NCI-H2081 treated with DMSO at 0.1 percent for 48 hours (cell line): ENCODE results near the gene GDF7.

Experiments used
- DNase-seq: peaks from one replicate; lab custom pipeline; 2025; lab: John Stamatoyannopoulos, UW

GDF7 gene

GRCh38 chr2:20662308-20662937, 4.5 kb upstream of the GDF7 start:
- DNase-seq = no peak

DNA sequence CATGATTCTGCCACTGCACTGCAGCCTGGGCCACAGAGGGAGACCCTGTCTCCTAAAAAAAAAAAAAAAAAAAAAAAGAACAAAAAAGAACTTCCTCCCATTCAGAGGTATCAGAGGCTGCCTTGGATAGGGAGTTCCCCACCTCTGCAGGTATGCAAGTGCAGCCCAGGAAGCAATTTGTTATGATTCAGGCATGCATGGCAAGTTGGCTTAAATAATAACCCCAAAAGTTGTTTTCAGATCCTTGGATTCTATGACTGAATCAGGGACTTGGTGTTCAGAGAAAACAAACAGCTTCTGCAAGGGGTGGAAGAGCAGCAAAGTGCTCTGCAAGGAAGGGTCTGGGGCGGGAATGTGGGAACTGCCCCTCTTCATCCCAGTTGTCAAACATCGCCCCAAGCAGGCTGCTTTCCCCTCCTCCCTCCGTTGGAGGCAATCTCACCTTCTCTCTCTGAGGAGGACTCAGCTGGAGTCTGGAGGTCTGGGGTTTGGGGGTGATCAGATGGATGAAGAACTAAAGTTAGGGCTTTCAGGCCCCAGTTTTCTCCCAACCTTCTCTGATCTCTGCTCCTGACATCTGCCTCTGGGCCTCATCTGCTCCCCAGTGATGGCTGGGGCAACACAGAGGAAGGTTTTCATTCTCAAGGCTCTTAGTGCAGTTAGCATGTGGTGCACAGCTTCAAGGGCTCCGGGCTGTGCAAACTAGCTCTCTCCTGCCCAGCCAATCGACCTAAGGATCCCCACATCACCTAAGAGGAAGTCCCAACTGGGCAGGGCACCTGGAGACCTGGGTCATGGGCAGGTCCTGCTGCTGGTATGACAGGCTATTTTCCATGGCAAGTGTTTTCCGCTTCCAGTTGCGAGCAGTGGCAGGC, 3.5 kb upstream of the GDF7 start:
- DNase-seq = no peak

GRCh38 chr2:20664071-20664390, 2.9 kb upstream of the GDF7 start:
- no peak for DNase-seq

- no peak for DNase-seq
Measured at GRCh38 chr2:20664431-20665242, 2.3 kb upstream of the GDF7 start.

DNA sequence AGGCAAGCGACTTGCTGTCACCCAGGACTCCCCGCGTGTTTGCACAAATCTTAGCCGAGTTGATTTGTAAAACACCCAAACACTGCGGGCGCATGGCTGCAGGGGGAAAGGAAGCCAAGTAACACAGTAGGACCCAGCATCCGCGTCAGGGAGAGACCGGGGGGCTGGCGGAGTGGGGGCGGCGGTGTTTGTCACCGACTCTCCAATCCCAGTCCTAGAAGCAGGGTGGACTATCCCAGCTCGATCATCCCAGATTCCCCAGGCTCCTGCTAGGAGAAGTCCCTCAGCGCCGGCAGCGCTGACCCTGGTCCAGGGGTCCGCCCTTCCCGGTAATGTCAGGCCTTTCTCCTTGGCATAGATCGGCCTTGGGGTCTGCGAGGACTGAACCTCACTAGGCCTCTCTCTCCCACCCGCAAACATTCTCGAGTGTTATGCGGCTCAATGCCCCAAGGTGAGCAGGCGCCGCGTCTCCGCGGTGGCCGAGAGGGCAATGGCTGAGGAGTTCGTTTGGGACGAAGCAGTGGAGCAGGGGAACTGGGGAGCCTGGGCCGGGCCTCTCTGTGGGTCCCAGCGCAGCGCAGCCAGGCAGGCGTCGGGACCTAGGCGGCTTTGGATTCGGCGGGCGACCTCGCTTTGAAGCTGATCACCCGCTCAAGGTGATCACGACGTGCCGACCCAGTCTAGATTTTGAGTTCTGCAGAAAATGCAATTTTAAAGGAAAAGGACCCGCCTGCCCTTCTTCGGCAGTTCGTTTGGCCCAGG, 1.5 kb upstream of the GDF7 start:
- no peak for DNase-seq

GRCh38 chr2:20666005-20666303, 990 bp upstream of the GDF7 start:
- no peak for DNase-seq

- no peak for DNase-seq
Measured at GRCh38 chr2:20667151-20667530, 197 bp downstream of the GDF7 start.

DNA sequence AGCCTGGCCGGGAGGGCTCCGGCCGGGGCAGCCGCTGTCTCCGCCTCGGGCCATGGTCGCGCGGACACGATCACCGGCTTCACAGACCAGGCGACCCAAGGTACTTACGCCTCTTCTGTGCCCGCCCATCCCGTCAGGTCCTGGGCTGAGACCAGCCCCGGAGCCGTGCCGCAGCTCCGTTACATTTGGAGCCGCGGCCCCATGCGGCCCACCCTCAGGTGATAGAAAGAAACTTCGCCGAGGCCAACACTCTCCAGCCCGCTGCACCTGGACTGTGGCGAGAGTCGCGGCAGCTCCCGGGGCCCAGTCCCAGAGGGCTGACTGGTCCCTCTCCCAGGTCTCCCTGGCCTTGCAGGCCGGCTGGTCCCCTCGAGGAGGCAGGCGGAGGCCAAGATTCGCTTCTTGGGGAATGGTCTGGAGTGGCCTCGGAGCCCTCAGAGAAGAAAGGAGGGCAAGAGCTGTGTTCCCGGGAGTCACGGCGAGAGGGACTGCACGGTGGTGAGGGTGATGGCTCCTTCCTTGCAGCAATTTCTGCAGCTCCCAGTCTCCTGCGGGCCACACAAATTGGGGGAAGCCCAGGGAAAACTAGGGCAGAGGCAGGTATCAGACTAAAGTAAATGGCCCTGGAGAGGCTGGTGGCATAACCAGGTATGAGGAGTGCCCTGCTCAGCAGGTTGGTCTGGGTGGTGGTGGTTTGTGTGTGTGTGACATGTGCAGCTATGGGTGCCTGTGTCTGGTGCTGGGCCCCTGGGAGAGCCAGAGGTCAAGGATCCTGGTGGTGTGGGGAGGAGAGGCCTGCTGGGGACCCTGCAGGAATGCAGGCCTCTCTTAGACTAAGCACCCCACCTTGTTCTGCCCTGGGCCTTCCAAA, 822 bp downstream of the GDF7 start:
- DNase-seq = no peak

DNA sequence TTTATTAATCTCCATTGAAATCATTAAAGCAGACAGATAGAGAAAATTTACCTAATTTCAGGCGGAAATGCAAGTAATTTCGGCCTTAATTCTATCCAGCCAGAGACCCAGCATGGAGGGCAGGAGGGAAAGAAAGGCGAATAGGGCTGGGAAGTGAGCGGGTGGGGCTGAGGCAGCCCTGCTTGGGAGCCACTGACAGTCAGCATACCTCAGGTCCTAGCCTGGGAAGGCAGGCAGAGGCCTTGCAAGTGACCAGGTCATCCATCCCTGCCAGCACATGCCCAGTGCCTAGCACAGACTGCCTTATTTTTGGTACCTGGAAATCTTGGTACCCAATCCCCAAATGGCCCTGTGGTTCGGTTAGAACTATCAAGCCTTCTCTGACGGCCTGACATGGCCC, 1.5 kb downstream of the GDF7 start:
- DNase-seq = no peak

GRCh38 chr2:20668871-20669475, 2.0 kb downstream of the GDF7 start:
- DNase-seq = no peak

GRCh38 chr2:20669562-20670314, 2.8 kb downstream of the GDF7 start:
- no peak for DNase-seq

GRCh38 chr2:20670315-20671035, 3.5 kb downstream of the GDF7 start:
- no peak for DNase-seq

GRCh38 chr2:20671036-20671735, 4.2 kb downstream of the GDF7 start:
- DNase-seq = no peak

DNA sequence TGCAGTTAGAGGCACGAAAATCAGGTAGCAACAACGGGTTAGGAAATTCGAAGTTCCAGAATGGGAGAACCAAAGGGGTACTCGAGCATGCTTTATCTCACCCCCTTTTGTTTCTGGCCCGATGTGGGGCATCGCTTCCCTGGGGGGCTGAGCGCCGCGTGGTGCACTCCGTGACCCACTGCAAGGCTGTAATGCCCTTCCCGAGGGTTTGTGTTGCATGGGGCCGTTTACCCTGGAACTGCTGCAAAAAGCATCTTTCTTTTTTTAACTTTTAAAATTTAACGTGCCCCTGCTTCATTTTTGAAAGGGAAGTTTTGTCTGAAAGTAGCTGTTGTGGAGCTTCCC, 4.8 kb downstream of the GDF7 start:
- DNase-seq = no peak

DNA sequence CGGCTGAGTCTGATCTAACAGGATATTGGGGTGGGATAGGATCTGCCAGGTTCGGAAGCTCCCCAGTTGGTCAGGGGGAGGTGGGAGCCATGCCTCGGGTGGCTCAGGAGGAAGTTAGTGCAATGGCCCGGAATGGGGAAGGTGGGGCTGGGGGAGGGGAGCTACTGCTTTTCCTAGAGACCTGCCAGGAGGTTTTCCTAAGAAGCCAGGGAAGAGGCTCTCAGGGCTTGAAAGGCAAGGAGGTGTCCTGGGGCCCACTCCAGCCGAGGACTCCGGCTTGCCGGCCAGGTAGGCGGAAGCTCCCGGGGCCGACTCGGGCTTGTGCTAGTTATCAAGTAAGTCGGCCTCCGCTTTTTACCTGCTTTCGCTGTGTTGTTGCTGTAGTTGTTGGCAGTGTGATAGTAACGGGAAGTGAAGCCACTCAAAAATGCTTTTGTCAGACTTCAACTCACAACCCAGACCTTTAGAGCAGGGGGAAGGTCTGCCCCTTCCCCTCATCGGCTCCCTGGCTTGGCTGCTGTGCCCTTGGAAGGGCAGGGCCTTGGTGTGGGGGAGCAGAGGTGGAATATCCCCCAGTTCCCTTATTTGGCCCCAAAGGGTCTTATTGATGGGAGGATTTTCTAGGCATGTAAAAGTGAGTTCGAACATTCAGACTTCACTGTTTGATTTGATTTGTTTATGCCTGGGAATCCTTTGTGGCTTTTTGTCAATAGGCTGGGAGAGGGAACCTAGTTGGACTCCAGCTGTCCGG, 5.4 kb downstream of the GDF7 start:
- no peak for DNase-seq

- no peak for DNase-seq
Measured at GRCh38 chr2:20673686-20674308, 6.9 kb downstream of the GDF7 start.

DNA sequence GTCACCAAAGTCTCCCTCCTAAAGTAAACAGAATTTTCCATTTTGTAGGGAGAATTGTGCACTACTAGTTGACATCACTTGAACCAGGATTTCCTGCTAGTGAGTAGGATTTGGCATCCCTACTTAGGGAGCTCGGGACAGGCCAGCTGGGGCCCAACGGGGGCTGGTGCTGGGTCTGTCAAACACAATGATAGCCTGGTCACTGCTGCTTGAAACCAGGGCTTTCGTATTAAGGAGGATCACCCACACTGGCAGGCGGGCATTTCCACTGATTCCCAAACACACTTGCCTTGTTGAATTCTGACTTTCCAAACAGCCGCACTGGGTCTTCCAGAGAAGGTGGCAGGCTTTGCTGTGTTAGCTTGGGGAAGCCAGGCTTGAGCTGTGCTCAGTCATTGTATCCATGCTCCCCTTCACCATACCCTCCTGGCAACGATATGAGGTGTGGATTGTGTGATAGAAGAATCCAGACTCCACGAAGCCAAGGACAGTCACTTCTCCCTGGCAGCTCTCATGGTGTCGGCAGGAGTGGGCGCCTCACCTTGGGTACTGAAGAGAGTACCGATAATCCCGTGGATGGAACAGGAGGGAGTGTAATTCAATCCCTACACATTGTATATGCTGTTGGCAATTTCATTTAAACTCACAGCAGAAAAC, 7.5 kb downstream of the GDF7 start:
- DNase-seq = no peak
